DOHH2 (cell line): ENCODE measurements around the gene SORD.

Experiments used
- EZH2phosphoT487 ChIP-seq: fragments of 200-600 bp; sonication (generic); IDR thresholded peaks from 2 replicates; pipeline ENCODE4 v1.6.1; 2017; ENCODE audit warnings: borderline replicate concordance, mild to moderate bottlenecking, antibody characterized with exemption, low read length, moderate library complexity, mixed read lengths
- TF ChIP-seq, protein P1 (sequence below): fragments of 200-600 bp; sonication (generic); IDR thresholded peaks from one replicate; pipeline ENCODE4 v1.5.1; 2014; ENCODE audit warnings: antibody characterized with exemption, mild to moderate bottlenecking, low read depth, low read length; ENCODE audit not compliant: poor library complexity, severe bottlenecking

GRCh38 chr15:45021348-45021747 is 1.6 kb upstream of the SORD start:
- TF ChIP-seq, protein P1, sequence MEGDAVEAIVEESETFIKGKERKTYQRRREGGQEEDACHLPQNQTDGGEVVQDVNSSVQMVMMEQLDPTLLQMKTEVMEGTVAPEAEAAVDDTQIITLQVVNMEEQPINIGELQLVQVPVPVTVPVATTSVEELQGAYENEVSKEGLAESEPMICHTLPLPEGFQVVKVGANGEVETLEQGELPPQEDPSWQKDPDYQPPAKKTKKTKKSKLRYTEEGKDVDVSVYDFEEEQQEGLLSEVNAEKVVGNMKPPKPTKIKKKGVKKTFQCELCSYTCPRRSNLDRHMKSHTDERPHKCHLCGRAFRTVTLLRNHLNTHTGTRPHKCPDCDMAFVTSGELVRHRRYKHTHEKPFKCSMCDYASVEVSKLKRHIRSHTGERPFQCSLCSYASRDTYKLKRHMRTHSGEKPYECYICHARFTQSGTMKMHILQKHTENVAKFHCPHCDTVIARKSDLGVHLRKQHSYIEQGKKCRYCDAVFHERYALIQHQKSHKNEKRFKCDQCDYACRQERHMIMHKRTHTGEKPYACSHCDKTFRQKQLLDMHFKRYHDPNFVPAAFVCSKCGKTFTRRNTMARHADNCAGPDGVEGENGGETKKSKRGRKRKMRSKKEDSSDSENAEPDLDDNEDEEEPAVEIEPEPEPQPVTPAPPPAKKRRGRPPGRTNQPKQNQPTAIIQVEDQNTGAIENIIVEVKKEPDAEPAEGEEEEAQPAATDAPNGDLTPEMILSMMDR: no peak
- TF ChIP-seq EZH2phosphoT487: no peak
